Measurements from ENCODE around the gene GFRA1. TPM values are rescaled to one million over a fixed set of nuclear protein-coding genes. Genes with fewer than 3 reads are reported as not detected.

GFRA1 gene
- total and polyA plus RNA-seq, 2 donors (not counting 1 experiment from before 2014, with no cell fraction given) = not detected

DNA sequence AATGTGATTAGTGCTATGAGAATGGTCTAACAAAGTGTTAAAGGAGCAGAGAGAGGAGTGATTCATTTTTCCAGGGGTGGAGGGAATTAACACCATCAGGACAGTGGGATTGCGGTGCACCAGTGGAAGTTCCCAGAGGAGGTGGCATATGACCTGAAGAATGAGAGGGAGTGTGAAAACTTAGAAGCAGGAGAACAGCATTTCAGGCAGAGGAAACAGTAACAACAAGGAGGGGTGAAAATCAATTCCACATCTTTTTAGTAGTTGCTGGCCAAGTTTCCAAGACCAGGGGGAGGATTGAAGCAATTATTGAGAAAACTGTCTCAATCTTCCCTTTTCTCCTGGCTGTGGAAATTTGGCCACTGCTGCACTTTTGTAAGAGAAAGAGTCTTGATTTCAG lies 27.5 kb upstream of the GFRA1 start:
- intact Hi-C loops (cut with micrococcal nuclease) = no loop called here
- H2AFZ ChIP-seq (ENCODE audit: insufficient read depth, low read depth, low read length, poor library complexity, severe bottlenecking) = no peak overlapping the region
- no peak for ATAC-seq (ENCODE audit: low read depth)
- no peak overlapping the region for H3K9ac ChIP-seq (ENCODE audit: low read length)
- Mint-ChIP-seq H3K4me3 (no peak overlapping the region), H3K9me3 (ENCODE audit: insufficient read depth) (no peaks in the 10 kb centered on the region), H3K27me3 (no peaks in the 10 kb centered on the region), H3K27ac (no peak overlapping the region), H3K4me1 (no peaks in the 10 kb centered on the region)
- H3K27me3 ChIP-seq (replicated peaks in 1 of 4; ENCODE audit: control extremely low read depth in 1 of 4, control insufficient read depth in 3 of 4, insufficient read depth in 4 of 4, low read length in 3 of 4) = no peaks in the 10 kb centered on the region
- no peak for TF ChIP-seq EZH2 (IDR thresholded peaks at IDR 0.05; ENCODE audit: borderline replicate concordance, insufficient read depth, low read depth, low read length, poor library complexity, severe bottlenecking)
- TF ChIP-seq, protein P1, sequence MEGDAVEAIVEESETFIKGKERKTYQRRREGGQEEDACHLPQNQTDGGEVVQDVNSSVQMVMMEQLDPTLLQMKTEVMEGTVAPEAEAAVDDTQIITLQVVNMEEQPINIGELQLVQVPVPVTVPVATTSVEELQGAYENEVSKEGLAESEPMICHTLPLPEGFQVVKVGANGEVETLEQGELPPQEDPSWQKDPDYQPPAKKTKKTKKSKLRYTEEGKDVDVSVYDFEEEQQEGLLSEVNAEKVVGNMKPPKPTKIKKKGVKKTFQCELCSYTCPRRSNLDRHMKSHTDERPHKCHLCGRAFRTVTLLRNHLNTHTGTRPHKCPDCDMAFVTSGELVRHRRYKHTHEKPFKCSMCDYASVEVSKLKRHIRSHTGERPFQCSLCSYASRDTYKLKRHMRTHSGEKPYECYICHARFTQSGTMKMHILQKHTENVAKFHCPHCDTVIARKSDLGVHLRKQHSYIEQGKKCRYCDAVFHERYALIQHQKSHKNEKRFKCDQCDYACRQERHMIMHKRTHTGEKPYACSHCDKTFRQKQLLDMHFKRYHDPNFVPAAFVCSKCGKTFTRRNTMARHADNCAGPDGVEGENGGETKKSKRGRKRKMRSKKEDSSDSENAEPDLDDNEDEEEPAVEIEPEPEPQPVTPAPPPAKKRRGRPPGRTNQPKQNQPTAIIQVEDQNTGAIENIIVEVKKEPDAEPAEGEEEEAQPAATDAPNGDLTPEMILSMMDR (IDR thresholded peaks at IDR 0.05) = no peak
- H3K4me2 ChIP-seq (replicated peaks; ENCODE audit: low read depth, low read length, poor library complexity, severe bottlenecking) = no peak overlapping the region
- 80% methylated on average over 1 of the region's 1 CpG for WGBS (ENCODE audit: insufficient coverage)
- H4K20me1 ChIP-seq (ENCODE audit: control insufficient read depth, insufficient read depth, low read length, poor library complexity, severe bottlenecking) = no peaks in the 10 kb centered on the region
- no peak overlapping the region for H3K27ac ChIP-seq (ENCODE audit: low read length in 2 of 2)
- no peak overlapping the region for H3K4me3 ChIP-seq (ENCODE audit: control extremely low read depth in 1 of 5, extremely low read depth in 1 of 5, insufficient read depth in 1 of 5, low read depth in 2 of 5, low read length in 4 of 5)
- CTCF ChIA-PET = no interaction called here
- H3K79me2 ChIP-seq (ENCODE audit: control insufficient read depth, insufficient read depth, low read length) = no peaks in the 10 kb centered on the region
- POLR2A ChIA-PET = no interaction called here
- DNase-seq = no peak
- H3K36me3 ChIP-seq (replicated peaks in 1 of 2; ENCODE audit: control extremely low read depth in 1 of 2, control insufficient read depth in 1 of 2, extremely low read depth in 1 of 2, insufficient read depth in 2 of 2, low read length in 1 of 2) = no peaks in the 10 kb centered on the region
- no peaks in the 10 kb centered on the region for H3K9me3 ChIP-seq (ENCODE audit: control extremely low read depth in 1 of 3, control insufficient read depth in 2 of 3, insufficient read depth in 1 of 3, low read length in 2 of 3)
- no peaks in the 10 kb centered on the region for H3K4me1 ChIP-seq (ENCODE audit: control insufficient read depth in 2 of 2, insufficient read depth in 2 of 2, low read length in 2 of 2)

- H3K4me3 ChIP-seq (ENCODE audit: control extremely low read depth in 1 of 5, extremely low read depth in 1 of 5, insufficient read depth in 1 of 5, low read depth in 2 of 5, low read length in 4 of 5) = no peak overlapping the region
- H3K9ac ChIP-seq (ENCODE audit: low read length) = no peak overlapping the region
- no peaks in the 10 kb centered on the region for H3K4me1 Mint-ChIP-seq
- no peaks in the 10 kb centered on the region for H3K79me2 ChIP-seq (ENCODE audit: control insufficient read depth, insufficient read depth, low read length)
- no peaks in the 10 kb centered on the region for H3K4me1 ChIP-seq (ENCODE audit: control insufficient read depth in 2 of 2, insufficient read depth in 2 of 2, low read length in 2 of 2)
- ATAC-seq (ENCODE audit: low read depth) (no peak), DNase-seq (no peak)
- intact Hi-C loops (cut with micrococcal nuclease) = no loop called here
- H4K20me1 ChIP-seq (ENCODE audit: control insufficient read depth, insufficient read depth, low read length, poor library complexity, severe bottlenecking) = no peaks in the 10 kb centered on the region
- CTCF ChIA-PET = no interaction called here
- H3K36me3 ChIP-seq (replicated peaks in 1 of 2; ENCODE audit: control extremely low read depth in 1 of 2, control insufficient read depth in 1 of 2, extremely low read depth in 1 of 2, insufficient read depth in 2 of 2, low read length in 1 of 2) = no peaks in the 10 kb centered on the region
- no peaks in the 10 kb centered on the region for H3K9me3 Mint-ChIP-seq (ENCODE audit: insufficient read depth)
- H3K4me2 ChIP-seq (replicated peaks; ENCODE audit: low read depth, low read length, poor library complexity, severe bottlenecking) = no peak overlapping the region
- TF ChIP-seq, protein P1 (IDR thresholded peaks at IDR 0.05) = no peak
- TF ChIP-seq EZH2 (IDR thresholded peaks at IDR 0.05; ENCODE audit: borderline replicate concordance, insufficient read depth, low read depth, low read length, poor library complexity, severe bottlenecking) = no peak
- no peaks in the 10 kb centered on the region for H3K27me3 Mint-ChIP-seq
- WGBS (ENCODE audit: insufficient coverage) = 100% methylated on average over 1 of the region's 3 CpGs
- no peak overlapping the region for H3K4me3 Mint-ChIP-seq
- peaks cover 0 to 2% (median 0%) of the 10 kb centered on the region in 4 experiments for H3K27me3 ChIP-seq (replicated peaks in 1 of 4; ENCODE audit: control extremely low read depth in 1 of 4, control insufficient read depth in 3 of 4, insufficient read depth in 4 of 4, low read length in 3 of 4)
- H2AFZ ChIP-seq (ENCODE audit: insufficient read depth, low read depth, low read length, poor library complexity, severe bottlenecking) = no peak overlapping the region
- no peaks in the 10 kb centered on the region for H3K9me3 ChIP-seq (ENCODE audit: control extremely low read depth in 1 of 3, control insufficient read depth in 2 of 3, insufficient read depth in 1 of 3, low read length in 2 of 3)
- no peak overlapping the region for H3K27ac ChIP-seq (ENCODE audit: low read length in 2 of 2)
- POLR2A ChIA-PET = no interaction called here
- no peak overlapping the region for H3K27ac Mint-ChIP-seq
Observed at GRCh38 chr10:116298586-116298985, 25.6 kb upstream of the GFRA1 start.

Measured in B cell (primary cell).